H1 (cell line): ENCODE data around the gene TBL2. TPM values are rescaled to one million over a fixed set of nuclear protein-coding genes. Genes with fewer than 3 reads are reported as not detected.

ENCODE experiments used
- CBX5 ChIP-seq: fragments of 300-800, 300-1000 bp; sonication (generic); IDR thresholded peaks from 2 replicates; pipeline ENCODE4 v1.7.1; 2016; ENCODE audit warnings: antibody characterized with exemption, low read length, low read depth
- CEBPB ChIP-seq: IDR thresholded peaks from 2 replicates; pipeline ENCODE4 v1.6.1; 2012; ENCODE audit warnings: low read depth, low read length
- KDM4A ChIP-seq: IDR thresholded peaks from one replicate; pipeline ENCODE4 v1.7.1; 2012; ENCODE audit warnings: low read depth, mild to moderate bottlenecking, moderate library complexity, low read length, inconsistent platforms; ENCODE audit not compliant: severe bottlenecking
- MAFK ChIP-seq: IDR thresholded peaks from 2 replicates; pipeline ENCODE4 v1.6.1; 2012; ENCODE audit warnings: low read depth, mild to moderate bottlenecking, improper control_type of control experiment, low read length
- SP1 ChIP-seq: IDR thresholded peaks from 2 replicates; pipeline ENCODE4 v1.6.1; 2011; ENCODE audit warnings: low read depth, low read length
- polyA plus RNA-seq, 7 experiments: library from polyadenylated mRNA; depleted of rRNA in 3 of 7; stranded (reverse) in 5 of 7; unstranded in 2 of 7; fragments of >200 nt in 5 of 7; fragments of 200-250 nt in 2 of 7; gene quantifications; 1 replicate in 5 of 7; 2 replicates in 1 of 7; 4 replicates in 1 of 7; pipeline versions ENCODE4 v1.2.1 to v1.2.3, GENCODE V29; 2011 to 2013; ENCODE audit warnings: missing spikeins in 2 of 7, mixed read lengths in 2 of 7
- total RNA-seq: library from RNA; stranded (reverse); fragmentation: NEBNext Ultra II Directional; extraction: Animal tissue kit (Norgen Biotek cat#: 25700); gene quantifications from 2 replicates; pipeline ENCODE4 v1.2.1, GENCODE V29; 2021

The TBL2 gene
- total and polyA plus RNA-seq, 2 of the 8 experiments (the other 6 are each of a cell fraction or from before 2014, with no cell fraction given): 25.8 to 29.7 TPM

GRCh38 chr7:73599151-73599882 is 20.9 kb upstream of the TBL2 start (continued):
- TF ChIP-seq SP1 (no peak), CBX5 (no peak), MAFK (no peak), KDM4A (no peak), CEBPB (no peak)
- TF ChIP-seq, all 59 proteins: peak for 0
